Uterus (tissue), 4 donors: Measurements from ENCODE around the gene MRPS22. TPM values are rescaled to one million over a fixed set of nuclear protein-coding genes. Genes with fewer than 3 reads are reported as not detected.

ENCODE experiments used
- DNase-seq, 2 donors: peaks; one replicate each; pipeline ENCODE4 v3.0.0-alpha.2; 2019 to 2020
- H3K27ac ChIP-seq, 2 donors: fragments of 200-600 bp; sonication (generic); 1 replicate in 1 of 2; 2 replicates in 1 of 2; pipeline ENCODE4 v1.5.1; 2016 to 2018
- H3K27me3 ChIP-seq, 2 donors: fragments of 200-600 bp; sonication (generic); one replicate each; pipeline ENCODE4 v1.5.1; 2018 to 2019; ENCODE audit warnings: control low read depth in 1 of 2
- H3K36me3 ChIP-seq, 2 donors: fragments of 200-600 bp; sonication (generic); one replicate each; pipeline ENCODE4 v1.5.1; 2019; ENCODE audit warnings: control low read depth in 1 of 2
- H3K4me1 ChIP-seq, 2 donors: fragments of 200-600 bp; sonication (generic); one replicate each; pipeline ENCODE4 v1.5.1; 2018 to 2019; ENCODE audit warnings: control low read depth in 1 of 2
- H3K4me3 ChIP-seq, 2 donors: fragments of 200-600 bp; sonication (generic); 1 replicate in 1 of 2; 2 replicates in 1 of 2; pipeline ENCODE4 v1.5.1; 2018 to 2019; ENCODE audit warnings: mild to moderate bottlenecking in 1 of 2
- H3K9me3 ChIP-seq, 2 donors: fragments of 200-600 bp; sonication (generic); one replicate each; pipeline ENCODE4 v1.5.1; 2019; ENCODE audit warnings: control low read depth in 1 of 2
- POLR2A ChIP-seq, 2 donors: fragments of 450-650 bp; IDR thresholded peaks; one replicate each; pipeline ENCODE4 v1.6.1; 2016; ENCODE audit warnings: antibody characterized with exemption in 2 of 2, mild to moderate bottlenecking in 1 of 2, moderate library complexity in 1 of 2
- intact Hi-C: fragments of 100-400 bp; cut with DNase I; formaldehyde crosslinking; loops from one replicate; pipeline ENCODE4 v1.15.1; 2023; ENCODE audit warnings: low total_unique reads
- total RNA-seq, 4 donors: library from RNA; depleted of rRNA in 3 of 4; stranded (reverse); fragments of >200 nt in 3 of 4; gene quantifications; one replicate each; pipeline versions ENCODE4 v1.1.0 to v1.2.4, GENCODE V29; 2014 to 2023
- TF ChIP-seq, protein P1 (sequence below), 4 experiments: fragments of 200-600 bp in 2 of 4; fragments of 450-650 bp in 2 of 4; sonication (generic) in 2 of 4; IDR thresholded peaks; one replicate each; pipeline ENCODE4 v1.5.1; 2016 to 2019; ENCODE audit warnings: antibody characterized with exemption in 4 of 4, mild to moderate bottlenecking in 2 of 4, moderate library complexity in 1 of 4
- donor health status: DM: yes; HTN: yes; CAD: no.

The MRPS22 gene
- total RNA-seq, 4 donors from 2014 or later, result 47.8 to 118 (median 76.5) TPM

DNA sequence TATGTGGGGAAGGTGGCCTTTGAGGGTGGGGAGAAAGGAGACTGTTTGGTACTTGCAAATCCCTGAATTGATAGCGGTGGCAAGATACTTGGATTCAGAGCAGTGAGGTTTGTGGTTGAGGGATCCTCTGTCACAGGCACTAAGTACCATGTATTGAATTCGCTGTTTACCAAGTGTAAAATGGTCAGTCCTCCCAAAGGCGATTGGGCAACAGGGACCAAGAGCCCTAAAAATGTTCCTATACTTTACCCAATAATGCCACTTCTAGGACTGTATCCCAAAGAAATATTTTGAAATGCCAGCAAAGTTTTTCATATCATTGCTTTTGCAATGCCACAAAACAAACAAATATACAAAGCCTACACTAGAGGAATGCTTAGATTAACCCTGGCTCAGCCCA lies 43.4 kb upstream of the MRPS22 start:
- H3K9me3 ChIP-seq, result no peaks in the 10 kb centered on the region
- TF ChIP-seq POLR2A (IDR thresholded peaks at IDR 0.05), result no peak
- TF ChIP-seq, protein P1, sequence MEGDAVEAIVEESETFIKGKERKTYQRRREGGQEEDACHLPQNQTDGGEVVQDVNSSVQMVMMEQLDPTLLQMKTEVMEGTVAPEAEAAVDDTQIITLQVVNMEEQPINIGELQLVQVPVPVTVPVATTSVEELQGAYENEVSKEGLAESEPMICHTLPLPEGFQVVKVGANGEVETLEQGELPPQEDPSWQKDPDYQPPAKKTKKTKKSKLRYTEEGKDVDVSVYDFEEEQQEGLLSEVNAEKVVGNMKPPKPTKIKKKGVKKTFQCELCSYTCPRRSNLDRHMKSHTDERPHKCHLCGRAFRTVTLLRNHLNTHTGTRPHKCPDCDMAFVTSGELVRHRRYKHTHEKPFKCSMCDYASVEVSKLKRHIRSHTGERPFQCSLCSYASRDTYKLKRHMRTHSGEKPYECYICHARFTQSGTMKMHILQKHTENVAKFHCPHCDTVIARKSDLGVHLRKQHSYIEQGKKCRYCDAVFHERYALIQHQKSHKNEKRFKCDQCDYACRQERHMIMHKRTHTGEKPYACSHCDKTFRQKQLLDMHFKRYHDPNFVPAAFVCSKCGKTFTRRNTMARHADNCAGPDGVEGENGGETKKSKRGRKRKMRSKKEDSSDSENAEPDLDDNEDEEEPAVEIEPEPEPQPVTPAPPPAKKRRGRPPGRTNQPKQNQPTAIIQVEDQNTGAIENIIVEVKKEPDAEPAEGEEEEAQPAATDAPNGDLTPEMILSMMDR (IDR thresholded peaks at IDR 0.05), result no peak
- intact Hi-C loops, result no loop called here
- no peaks in the 10 kb centered on the region for H3K27me3 ChIP-seq
- no peaks in the 10 kb centered on the region for H3K36me3 ChIP-seq
- H3K4me3 ChIP-seq, result no peak overlapping the region
- DNase-seq, result no peak
- H3K4me1 ChIP-seq, result no peaks in the 10 kb centered on the region
- H3K27ac ChIP-seq, result no peak overlapping the region

DNA sequence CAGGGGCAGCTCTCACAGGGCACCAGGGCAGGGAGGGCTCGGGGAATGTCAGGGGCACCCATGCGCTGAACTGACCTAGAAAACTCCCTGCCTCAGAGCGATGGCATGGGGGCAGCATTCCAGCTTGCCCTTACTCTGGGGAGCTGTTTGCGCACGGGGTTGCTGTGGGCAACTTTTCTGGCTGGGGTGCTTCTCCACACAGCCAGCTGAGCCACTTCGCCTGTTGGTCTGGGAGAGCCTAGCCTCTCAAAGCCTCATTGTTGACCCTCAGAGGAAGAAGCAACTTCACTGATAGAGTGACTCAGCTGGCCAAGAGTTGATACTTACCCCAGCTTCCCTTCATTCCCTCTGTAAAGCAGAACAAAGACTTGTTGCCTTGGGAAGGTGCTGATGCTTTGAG lies 42.6 kb upstream of the MRPS22 start:
- H3K27me3 ChIP-seq, result no peaks in the 10 kb centered on the region
- H3K9me3 ChIP-seq, result no peaks in the 10 kb centered on the region
- intact Hi-C loops, result no loop called here
- TF ChIP-seq, protein P1 (IDR thresholded peaks at IDR 0.05), result no peak
- no peak for TF ChIP-seq POLR2A (IDR thresholded peaks at IDR 0.05)
- H3K27ac ChIP-seq, result no peak overlapping the region
- DNase-seq, result no peak
- H3K4me3 ChIP-seq, result no peak overlapping the region
- no peaks in the 10 kb centered on the region for H3K36me3 ChIP-seq
- H3K4me1 ChIP-seq, result no peaks in the 10 kb centered on the region

DNA sequence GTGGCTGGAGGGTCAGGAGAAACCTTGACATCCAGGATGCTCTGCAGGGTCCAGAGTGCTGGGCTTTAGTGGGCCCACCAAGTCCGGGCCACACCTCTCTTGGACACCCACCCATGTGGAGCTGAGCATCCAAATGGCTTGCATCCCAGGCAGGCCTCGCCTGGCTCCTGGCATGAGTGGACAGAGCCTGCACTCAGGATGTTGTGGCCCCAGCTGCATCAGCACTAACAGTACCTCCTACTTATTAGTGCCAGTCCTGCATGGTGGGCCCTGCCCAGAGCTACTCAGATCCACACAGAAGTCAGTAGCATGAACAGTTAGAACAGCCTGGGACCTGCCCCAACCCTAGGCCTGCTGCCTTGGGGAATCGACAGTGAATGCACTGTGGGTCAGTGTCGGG lies 42.2 kb upstream of the MRPS22 start:
- H3K27me3 ChIP-seq, result no peaks in the 10 kb centered on the region
- no peaks in the 10 kb centered on the region for H3K9me3 ChIP-seq
- no peak overlapping the region for H3K27ac ChIP-seq
- H3K36me3 ChIP-seq, result no peaks in the 10 kb centered on the region
- intact Hi-C loops, result no loop called here
- TF ChIP-seq POLR2A (IDR thresholded peaks at IDR 0.05), result no peak
- TF ChIP-seq, protein P1 (IDR thresholded peaks at IDR 0.05), result no peak
- DNase-seq, result no peak
- no peak overlapping the region for H3K4me3 ChIP-seq
- H3K4me1 ChIP-seq, result no peaks in the 10 kb centered on the region

DNA sequence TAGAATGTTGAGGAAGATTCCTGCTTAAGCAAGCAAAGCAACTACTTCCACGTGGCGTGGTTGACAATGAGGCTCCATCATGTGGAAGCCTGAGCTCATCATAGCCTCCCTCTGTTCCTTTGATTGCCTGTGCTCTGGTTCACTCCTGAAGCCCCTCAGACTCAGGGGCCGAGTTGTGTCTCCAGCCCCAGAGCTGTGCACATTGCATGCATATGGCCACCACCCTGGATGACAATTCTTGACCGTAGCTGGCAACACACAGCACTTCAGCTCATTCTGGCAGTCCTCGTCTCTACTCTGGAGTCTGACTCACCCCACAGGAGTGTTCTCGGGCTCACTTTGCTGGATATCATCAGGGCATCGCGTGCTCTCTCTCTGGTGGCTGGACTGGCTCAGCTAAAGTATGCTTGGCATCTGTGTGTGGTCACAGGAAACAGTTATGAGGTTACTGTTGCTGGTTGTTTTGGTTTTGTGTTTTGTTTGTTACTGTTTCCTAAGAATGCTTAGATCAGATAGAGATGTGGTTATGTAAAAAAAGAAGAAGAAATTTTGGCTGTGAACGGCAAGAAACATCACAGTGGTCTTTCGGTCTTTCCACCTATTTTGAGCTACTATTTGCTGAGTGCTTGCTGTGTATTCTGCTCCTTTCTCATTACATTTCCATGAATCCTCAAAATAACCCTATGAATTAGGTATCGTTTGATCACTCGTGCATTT lies 41.6 kb upstream of the MRPS22 start:
- H3K27me3 ChIP-seq, result no peaks in the 10 kb centered on the region
- TF ChIP-seq POLR2A (IDR thresholded peaks at IDR 0.05), result no peak
- TF ChIP-seq, protein P1 (IDR thresholded peaks at IDR 0.05), result no peak
- no peaks in the 10 kb centered on the region for H3K4me1 ChIP-seq
- H3K27ac ChIP-seq, result peak overlapping the region in 1 of 2 donors; percentile 48
- H3K36me3 ChIP-seq, result no peaks in the 10 kb centered on the region
- peak; percentile 19 to 39 for DNase-seq
- intact Hi-C loops, result no loop called here
- H3K9me3 ChIP-seq, result no peaks in the 10 kb centered on the region
- H3K4me3 ChIP-seq, result no peak overlapping the region

DNA sequence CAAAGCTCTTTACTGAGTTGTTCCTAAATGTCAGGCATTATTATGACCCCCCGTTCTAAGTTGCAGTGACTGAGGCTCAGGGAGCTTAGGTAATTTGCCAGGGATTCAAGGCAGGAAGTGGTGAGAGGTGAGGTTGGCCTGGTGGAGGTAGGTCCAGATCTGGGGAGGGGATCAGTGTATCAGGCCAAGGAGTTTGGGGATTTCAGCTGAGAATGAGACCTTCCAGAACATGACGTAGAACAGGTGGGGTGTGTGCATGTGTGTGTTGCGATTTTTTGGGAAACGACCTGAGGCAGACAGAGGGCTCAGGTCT lies 41.1 kb upstream of the MRPS22 start:
- DNase-seq, result no peak
- Histone ChIP-seq H3K4me3 (no peak overlapping the region), H3K4me1 (no peaks in the 10 kb centered on the region), H3K36me3 (no peaks in the 10 kb centered on the region), H3K27ac (peak overlapping the region in 1 of 2 donors; percentile 48), H3K9me3 (no peaks in the 10 kb centered on the region), H3K27me3 (no peaks in the 10 kb centered on the region)
- intact Hi-C loops, result no loop called here
- TF ChIP-seq, protein P1 (IDR thresholded peaks at IDR 0.05), result no peak
- no peak for TF ChIP-seq POLR2A (IDR thresholded peaks at IDR 0.05)
